Measurements from ENCODE around the gene ITSN1.

- TF ChIP-seq RAD21 (IDR thresholded peaks at IDR 0.05; ENCODE audit: low read depth) (no peak), CEBPB (IDR thresholded peaks at IDR 0.05) (no peak), REST (IDR thresholded peaks at IDR 0.05; ENCODE audit: low read depth) (no peak), EGR1 (IDR thresholded peaks at IDR 0.05) (no peak), YY1 (IDR thresholded peaks at IDR 0.05; ENCODE audit: low read depth) (no peak), TEAD4 (IDR thresholded peaks at IDR 0.05) (no peak)
Measured at GRCh38 chr21:33886321-33886720, 244.0 kb downstream of the ITSN1 start.

Data from Ishikawa (cell line).